Breast epithelium (tissue), 4 donors: ENCODE measurements around the gene GADD45G. TPM values are rescaled to one million over a fixed set of nuclear protein-coding genes. Genes with fewer than 3 reads are reported as not detected.

Source experiments
- DNase-seq, 2 donors: peaks; one replicate each; pipeline ENCODE4 v3.0.0-alpha.2; 2019; ENCODE audit warnings: low spot score in 2 of 2
- H3K27ac ChIP-seq, 2 donors: fragments of 200-600 bp; sonication (generic) in 1 of 2; one replicate each; pipeline ENCODE4 v1.5.1; 2016 to 2019; ENCODE audit warnings: mild to moderate bottlenecking in 1 of 2
- H3K27me3 ChIP-seq, 2 donors: fragments of 200-600 bp; sonication (generic) in 1 of 2; one replicate each; pipeline versions ENCODE4 v1.5.1 to v1.6.0; 2017 to 2019; ENCODE audit warnings: control low read depth in 1 of 2, mild to moderate bottlenecking in 1 of 2
- H3K36me3 ChIP-seq: fragments of 200-600 bp; one replicate; pipeline ENCODE4 v1.5.1; 2019
- H3K4me1 ChIP-seq, 2 donors: fragments of 200-600 bp; sonication (generic); one replicate each; pipeline ENCODE4 v1.5.1; 2016 to 2019; ENCODE audit warnings: control low read depth in 1 of 2
- H3K4me3 ChIP-seq, 3 donors: fragments of 200-600 bp; sonication (generic); 1 replicate in 2 of 3; 2 replicates in 1 of 3; pipeline ENCODE4 v1.5.1; 2016 to 2019; ENCODE audit warnings: mild to moderate bottlenecking in 3 of 3, moderate library complexity in 2 of 3
- H3K9me3 ChIP-seq, 2 donors: fragments of 200-600 bp; sonication (generic) in 1 of 2; one replicate each; pipeline ENCODE4 v1.5.1; 2016 to 2019; ENCODE audit warnings: control low read depth in 1 of 2
- CTCF ChIP-seq, 3 donors: fragments of 450-650 bp; IDR thresholded peaks; one replicate each; pipeline ENCODE4 v1.5.1; 2016 to 2017; ENCODE audit warnings: antibody characterized with exemption in 3 of 3, mild to moderate bottlenecking in 3 of 3, moderate library complexity in 3 of 3
- POLR2A ChIP-seq: fragments of 450-650 bp; IDR thresholded peaks from one replicate; pipeline ENCODE4 v1.6.1; 2016; ENCODE audit warnings: antibody characterized with exemption, mild to moderate bottlenecking, moderate library complexity
- POLR2AphosphoS5 ChIP-seq, 3 donors: sonication (generic); formaldehyde crosslinking; IDR thresholded peaks; one replicate each; pipeline ENCODE4 v1.6.1; 2017; ENCODE audit warnings: antibody characterized with exemption in 3 of 3
- intact Hi-C: fragments of 100-400 bp; cut with DNase I; formaldehyde crosslinking; loops from one replicate; pipeline ENCODE4 v1.15.1; 2023; ENCODE audit warnings: low total_unique reads
- total RNA-seq, 3 donors: library from RNA; depleted of rRNA; stranded (reverse); fragments of >200 nt; gene quantifications; one replicate each; pipeline ENCODE4 v1.1.0, GENCODE V29; 2016

GADD45G gene
- total RNA-seq, 3 donors from 2014 or later, result 13.0 to 24.3 (median 15.8) TPM

DNA sequence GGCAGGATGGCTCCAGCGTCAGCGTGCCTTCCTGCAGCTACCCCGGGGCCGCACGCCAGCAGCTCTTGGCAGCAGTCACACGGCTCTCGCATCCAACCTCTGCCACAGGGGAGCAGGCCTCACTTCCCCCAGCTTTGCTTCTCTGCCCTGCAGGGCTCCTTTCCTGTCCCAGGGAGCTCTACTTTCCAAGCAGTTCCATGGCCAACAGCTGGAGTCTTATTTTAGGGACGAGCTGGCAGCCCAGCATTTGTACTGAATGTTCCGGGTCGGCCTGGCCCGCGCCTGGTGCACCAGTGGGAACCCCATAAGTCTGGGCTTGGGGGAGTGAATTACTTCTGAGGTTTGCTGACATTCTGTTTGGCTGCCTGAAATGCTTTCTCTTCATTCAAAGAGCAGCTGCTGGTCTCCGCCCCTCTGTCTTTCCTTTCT lies 34.6 kb downstream of the GADD45G start:
- Histone ChIP-seq H3K4me1 (no peaks in the 10 kb centered on the region), H3K27ac (peak overlapping the region; percentile 36 to 49), H3K36me3 (no peaks in the 10 kb centered on the region), H3K27me3 (no peaks in the 10 kb centered on the region), H3K9me3 (no peaks in the 10 kb centered on the region), H3K4me3 (no peak overlapping the region)
- intact Hi-C loops, result no loop called here
- TF ChIP-seq CTCF (IDR thresholded peaks at IDR 0.05) (peak in 1 of 3 donors; percentile 8), POLR2A (no peak), POLR2AphosphoS5 (IDR thresholded peaks at IDR 0.05) (no peak)
- DNase-seq, result peak in 1 of 2 donors; percentile 33

DNA sequence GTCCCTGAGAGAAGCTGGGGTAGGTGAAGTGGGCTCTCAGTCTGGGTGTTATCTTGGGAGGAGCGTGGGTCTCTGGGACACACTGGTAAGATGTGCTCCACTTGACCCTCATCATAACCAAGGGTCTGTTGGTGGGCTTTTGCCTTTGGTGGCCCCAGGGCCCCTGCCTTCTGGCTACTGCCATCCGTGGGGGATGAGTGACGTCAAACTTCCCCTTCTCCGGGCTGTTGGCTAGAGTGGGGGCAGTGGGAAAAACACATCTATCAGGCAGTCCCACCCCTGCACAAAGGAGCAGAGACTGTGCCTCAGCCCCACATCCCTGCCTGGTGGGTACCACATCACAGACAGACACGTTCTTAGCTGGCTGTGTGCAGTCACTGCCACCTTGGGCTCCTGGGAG lies 35.1 kb downstream of the GADD45G start:
- Histone ChIP-seq H3K27ac (peak overlapping the region; percentile 36 to 49), H3K9me3 (no peaks in the 10 kb centered on the region), H3K4me1 (no peaks in the 10 kb centered on the region), H3K27me3 (no peaks in the 10 kb centered on the region), H3K36me3 (no peaks in the 10 kb centered on the region), H3K4me3 (no peak overlapping the region)
- DNase-seq, result no peak
- intact Hi-C loops, result no loop called here
- TF ChIP-seq POLR2AphosphoS5 (IDR thresholded peaks at IDR 0.05), result no peak
- TF ChIP-seq POLR2A, result no peak
- no peak for TF ChIP-seq CTCF (IDR thresholded peaks at IDR 0.05)

DNA sequence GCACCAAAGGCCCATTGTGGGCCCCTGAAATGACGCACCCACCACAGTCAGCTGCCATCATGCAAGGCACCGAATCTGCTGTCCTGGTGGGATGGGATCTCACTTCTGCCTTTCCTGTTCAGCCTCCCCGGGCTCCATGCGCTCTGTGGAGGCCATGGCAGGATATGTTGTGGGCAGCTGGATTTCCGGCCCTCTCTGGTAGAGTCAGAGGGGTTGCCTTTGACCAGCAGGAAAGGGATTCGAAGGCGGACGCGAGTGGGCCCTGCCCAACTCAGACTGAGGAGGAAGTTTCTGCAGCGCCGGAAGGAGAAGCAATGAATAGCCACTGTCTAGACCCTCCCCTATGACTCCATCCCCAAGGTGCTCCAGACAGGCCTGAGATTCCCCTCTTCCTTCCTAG lies 35.5 kb downstream of the GADD45G start:
- DNase-seq, result no peak
- H3K27ac ChIP-seq, result peak overlapping the region; percentile 36 to 49
- no peak for TF ChIP-seq CTCF (IDR thresholded peaks at IDR 0.05)
- no peak for TF ChIP-seq POLR2A
- no peak for TF ChIP-seq POLR2AphosphoS5 (IDR thresholded peaks at IDR 0.05)
- H3K4me1 ChIP-seq, result no peaks in the 10 kb centered on the region
- H3K36me3 ChIP-seq, result no peaks in the 10 kb centered on the region
- H3K4me3 ChIP-seq, result no peak overlapping the region
- no peaks in the 10 kb centered on the region for H3K27me3 ChIP-seq
- H3K9me3 ChIP-seq, result no peaks in the 10 kb centered on the region
- intact Hi-C loops, result no loop called here

GRCh38 chr9:89640801-89641200 lies 36.0 kb downstream of the GADD45G start:
- TF ChIP-seq CTCF (IDR thresholded peaks at IDR 0.05) (no peak), POLR2AphosphoS5 (IDR thresholded peaks at IDR 0.05) (no peak), POLR2A (no peak)
- DNase-seq, result no peak
- intact Hi-C loops, result no loop called here
- no peak overlapping the region for H3K4me3 ChIP-seq
- no peaks in the 10 kb centered on the region for H3K9me3 ChIP-seq
- H3K36me3 ChIP-seq, result no peaks in the 10 kb centered on the region
- no peaks in the 10 kb centered on the region for H3K4me1 ChIP-seq
- H3K27me3 ChIP-seq, result no peaks in the 10 kb centered on the region
- no peak overlapping the region for H3K27ac ChIP-seq

- TF ChIP-seq POLR2AphosphoS5 (IDR thresholded peaks at IDR 0.05) (no peak), POLR2A (no peak), CTCF (IDR thresholded peaks at IDR 0.05) (no peak)
- H3K4me3 ChIP-seq, result no peak overlapping the region
- no peak overlapping the region for H3K27ac ChIP-seq
- H3K4me1 ChIP-seq, result no peaks in the 10 kb centered on the region
- no peaks in the 10 kb centered on the region for H3K27me3 ChIP-seq
- no peaks in the 10 kb centered on the region for H3K36me3 ChIP-seq
- H3K9me3 ChIP-seq, result no peaks in the 10 kb centered on the region
- intact Hi-C loops, result no loop called here
- no peak for DNase-seq
Observed at GRCh38 chr9:89641980-89642379, 37.2 kb downstream of the GADD45G start.
